MM.1S (cell line): Measurements from ENCODE around the gene PDYN.

Experiments
- DNase-seq: peaks from one replicate; pipeline ENCODE4 v3.0.0-alpha.2; 2015
- H2AFZ ChIP-seq: fragments of 300-600 bp; sonication (generic); 2 replicates; pipeline ENCODE4 v1.6.0; 2016; ENCODE audit warnings: antibody characterized with exemption, low read length
- H3F3A ChIP-seq: fragments of 300-600 bp; sonication (generic); 2 replicates; pipeline ENCODE4 v1.6.1; 2016; ENCODE audit warnings: mild to moderate bottlenecking, antibody characterized with exemption, low read length, moderate library complexity, mixed read lengths; ENCODE audit not compliant: insufficient read depth
- H3K27ac ChIP-seq: fragments of 300-600 bp; sonication (generic); 2 replicates; pipeline ENCODE4 v1.5.1; 2016; ENCODE audit warnings: mild to moderate bottlenecking, low read length
- H3K27me3 ChIP-seq: fragments of 300-600 bp; sonication (generic); replicated peaks from 2 replicates; pipeline ENCODE4 v1.6.0; 2016; ENCODE audit warnings: low read length; ENCODE audit not compliant: insufficient read depth
- H3K36me3 ChIP-seq: fragments of 300-600 bp; sonication (generic); replicated peaks from 2 replicates; pipeline ENCODE4 v1.6.1; 2016; ENCODE audit warnings: mild to moderate bottlenecking, low read length, mixed read lengths; ENCODE audit not compliant: insufficient read depth
- H3K4me1 ChIP-seq: fragments of 300-600 bp; sonication (generic); 2 replicates; pipeline ENCODE4 v1.6.1; 2016; ENCODE audit warnings: low read length, mixed read lengths
- H3K4me2 ChIP-seq: fragments of 300-600 bp; sonication (generic); 2 replicates; pipeline ENCODE4 v1.6.0; 2016; ENCODE audit warnings: low read depth, low read length
- H3K4me3 ChIP-seq: fragments of 300-600 bp; sonication (generic); 2 replicates; pipeline ENCODE4 v1.5.1; 2016; ENCODE audit warnings: low read length, mixed read lengths
- H3K79me2 ChIP-seq: fragments of 300-600 bp; sonication (generic); 2 replicates; pipeline ENCODE4 v1.6.1; 2016; ENCODE audit warnings: mixed run types, low read length, mixed read lengths
- H3K9ac ChIP-seq: fragments of 300-600 bp; sonication (generic); 2 replicates; pipeline ENCODE4 v1.6.1; 2016; ENCODE audit warnings: low read length, mixed read lengths
- H3K9me2 ChIP-seq: fragments of 300-600 bp; sonication (generic); replicated peaks from 2 replicates; pipeline ENCODE4 v1.6.1; 2016; ENCODE audit warnings: mild to moderate bottlenecking, low read length, mixed read lengths; ENCODE audit not compliant: insufficient read depth
- H3K9me3 ChIP-seq: fragments of 300-600 bp; sonication (generic); replicated peaks from 2 replicates; pipeline ENCODE4 v1.6.1; 2016; ENCODE audit warnings: mild to moderate bottlenecking, low read length, mixed read lengths; ENCODE audit not compliant: insufficient read depth
- H4K20me1 ChIP-seq: fragments of 300-600 bp; sonication (generic); 2 replicates; pipeline ENCODE4 v1.6.1; 2016; ENCODE audit warnings: mild to moderate bottlenecking, low read length, moderate library complexity, mixed read lengths; ENCODE audit not compliant: insufficient read depth
- EZH2 ChIP-seq: fragments of 300-600 bp; sonication (generic); optimal IDR thresholded peaks from 2 replicates; pipeline ENCODE3; 2017; ENCODE audit warnings: low read depth, mild to moderate bottlenecking, antibody characterized with exemption, low read length, mixed read lengths
- EZH2phosphoT487 ChIP-seq: fragments of 300-600 bp; sonication (generic); IDR thresholded peaks from 2 replicates; pipeline ENCODE4 v1.6.1; 2018; ENCODE audit warnings: antibody characterized with exemption, low read length
- TF ChIP-seq, protein P1 (sequence below): fragments of 300-600 bp; sonication (generic); IDR thresholded peaks from 2 replicates; pipeline ENCODE4 v1.5.1; 2016; ENCODE audit warnings: antibody characterized with exemption, low read length, mixed read lengths

Gene PDYN

DNA sequence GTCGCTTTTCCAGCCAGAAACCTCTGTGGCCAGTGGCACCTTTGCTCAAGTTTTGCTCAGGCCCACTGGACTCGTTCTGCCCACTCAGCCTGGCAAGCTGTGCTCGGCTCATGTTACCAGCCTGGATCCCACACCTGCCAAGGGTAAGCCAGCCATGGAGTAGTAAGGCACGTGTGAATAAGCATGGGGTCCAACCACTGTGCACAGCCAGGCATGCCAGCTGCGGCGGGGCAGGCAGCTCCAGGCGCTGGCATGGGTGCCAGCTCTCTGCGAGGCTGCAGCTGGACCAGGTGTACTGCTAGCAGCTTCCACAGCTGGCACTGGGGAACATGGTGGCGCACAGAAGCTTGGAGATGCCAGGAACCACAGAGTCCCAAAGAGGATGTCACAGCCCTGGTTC, 32.1 kb upstream of the PDYN start:
- Histone ChIP-seq H3F3A (no peaks in the 10 kb centered on the region), H3K4me2 (no peak overlapping the region), H4K20me1 (no peaks in the 10 kb centered on the region), H3K27ac (no peak overlapping the region), H3K9me3 (no peaks in the 10 kb centered on the region), H3K4me3 (no peak overlapping the region), H3K9ac (no peak overlapping the region), H3K9me2 (no peaks in the 10 kb centered on the region), H3K79me2 (no peaks in the 10 kb centered on the region), H3K4me1 (no peaks in the 10 kb centered on the region; the same call in 1 of the 2 replicates), H3K36me3 (no peaks in the 10 kb centered on the region), H3K27me3 (no peaks in the 10 kb centered on the region), H2AFZ (no peak overlapping the region)
- TF ChIP-seq, protein P1, sequence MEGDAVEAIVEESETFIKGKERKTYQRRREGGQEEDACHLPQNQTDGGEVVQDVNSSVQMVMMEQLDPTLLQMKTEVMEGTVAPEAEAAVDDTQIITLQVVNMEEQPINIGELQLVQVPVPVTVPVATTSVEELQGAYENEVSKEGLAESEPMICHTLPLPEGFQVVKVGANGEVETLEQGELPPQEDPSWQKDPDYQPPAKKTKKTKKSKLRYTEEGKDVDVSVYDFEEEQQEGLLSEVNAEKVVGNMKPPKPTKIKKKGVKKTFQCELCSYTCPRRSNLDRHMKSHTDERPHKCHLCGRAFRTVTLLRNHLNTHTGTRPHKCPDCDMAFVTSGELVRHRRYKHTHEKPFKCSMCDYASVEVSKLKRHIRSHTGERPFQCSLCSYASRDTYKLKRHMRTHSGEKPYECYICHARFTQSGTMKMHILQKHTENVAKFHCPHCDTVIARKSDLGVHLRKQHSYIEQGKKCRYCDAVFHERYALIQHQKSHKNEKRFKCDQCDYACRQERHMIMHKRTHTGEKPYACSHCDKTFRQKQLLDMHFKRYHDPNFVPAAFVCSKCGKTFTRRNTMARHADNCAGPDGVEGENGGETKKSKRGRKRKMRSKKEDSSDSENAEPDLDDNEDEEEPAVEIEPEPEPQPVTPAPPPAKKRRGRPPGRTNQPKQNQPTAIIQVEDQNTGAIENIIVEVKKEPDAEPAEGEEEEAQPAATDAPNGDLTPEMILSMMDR: no peak
- TF ChIP-seq EZH2phosphoT487: no peak
- no peak for TF ChIP-seq EZH2
- DNase-seq: no peak

DNA sequence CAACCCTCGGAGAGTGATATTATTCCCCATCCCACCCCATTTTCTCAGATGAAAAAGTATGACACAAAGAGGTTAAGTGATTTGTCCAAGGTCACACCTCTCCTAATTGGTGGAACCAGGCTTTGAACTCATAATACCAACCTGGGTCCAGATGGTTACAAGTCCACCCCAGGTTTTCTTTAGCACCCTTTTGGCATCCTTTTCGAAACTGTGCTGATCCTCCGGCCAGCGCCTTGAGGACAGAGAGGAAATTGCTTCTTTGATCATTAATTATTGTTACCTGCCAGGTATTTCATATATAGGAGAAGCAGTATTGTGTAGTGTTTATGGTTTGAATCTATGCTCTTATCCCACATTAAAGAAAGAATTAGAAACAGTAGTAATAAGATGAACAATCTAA, 29.3 kb upstream of the PDYN start:
- TF ChIP-seq, protein P1: peak; percentile 35
- TF ChIP-seq EZH2 (no peak), EZH2phosphoT487 (no peak)
- H3K9me2 ChIP-seq: no peaks in the 10 kb centered on the region
- no peak overlapping the region for H3K4me3 ChIP-seq
- H2AFZ ChIP-seq: no peak overlapping the region
- H4K20me1 ChIP-seq: no peaks in the 10 kb centered on the region
- H3K27me3 ChIP-seq: no peaks in the 10 kb centered on the region
- no peak overlapping the region for H3K27ac ChIP-seq
- no peaks in the 10 kb centered on the region; the same call in 1 of the 2 replicates for H3K4me1 ChIP-seq
- peak; percentile 61 for DNase-seq
- no peak overlapping the region for H3K4me2 ChIP-seq
- H3K9me3 ChIP-seq: no peaks in the 10 kb centered on the region
- H3K79me2 ChIP-seq: no peaks in the 10 kb centered on the region
- H3K9ac ChIP-seq: no peak overlapping the region
- no peaks in the 10 kb centered on the region for H3K36me3 ChIP-seq
- H3F3A ChIP-seq: no peaks in the 10 kb centered on the region

DNA sequence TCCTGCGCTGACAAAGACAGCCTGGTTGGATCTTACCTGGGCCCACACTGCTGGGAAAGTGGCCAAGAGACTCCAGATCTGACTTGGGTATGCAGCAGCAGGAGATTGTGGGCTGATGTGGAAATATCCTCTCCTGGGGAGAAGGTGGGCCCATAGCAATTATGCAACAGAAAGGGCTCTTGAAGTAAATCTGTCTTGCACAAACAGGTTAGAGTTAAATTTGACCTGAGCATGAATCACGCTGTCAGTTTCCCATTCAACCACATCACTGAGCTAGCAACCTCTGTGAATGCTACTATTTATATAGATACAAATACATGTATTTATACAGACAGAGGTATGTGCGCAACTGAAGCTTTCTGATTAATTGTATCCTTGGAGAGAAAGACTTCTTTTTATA, 28.3 kb upstream of the PDYN start:
- no peak overlapping the region for H3K4me2 ChIP-seq
- no peaks in the 10 kb centered on the region for H3K9me2 ChIP-seq
- H3K4me1 ChIP-seq: no peaks in the 10 kb centered on the region; the same call in 1 of the 2 replicates
- no peak overlapping the region for H3K4me3 ChIP-seq
- H3F3A ChIP-seq: no peaks in the 10 kb centered on the region
- no peaks in the 10 kb centered on the region for H3K79me2 ChIP-seq
- no peak overlapping the region for H3K27ac ChIP-seq
- DNase-seq: no peak
- H3K9me3 ChIP-seq: no peaks in the 10 kb centered on the region
- no peaks in the 10 kb centered on the region for H3K27me3 ChIP-seq
- no peaks in the 10 kb centered on the region for H4K20me1 ChIP-seq
- no peak overlapping the region for H2AFZ ChIP-seq
- TF ChIP-seq EZH2 (no peak), EZH2phosphoT487 (no peak)
- TF ChIP-seq, protein P1: no peak
- H3K36me3 ChIP-seq: no peaks in the 10 kb centered on the region
- H3K9ac ChIP-seq: no peak overlapping the region
